PC-3 (cell line): ENCODE measurements around the gene ATP6V1G3. TPM values are rescaled to one million over a fixed set of nuclear protein-coding genes. Genes with fewer than 3 reads are reported as not detected.

Experiments
- ATAC-seq: fragments of 200-7000 bp; cut with Tn5 transposase; 2 replicates; pipeline ENCODE4 v1.9.1; 2020; ENCODE audit warnings: mild to moderate bottlenecking, moderate library complexity
- BruUV-seq: library from RNA; stranded (reverse); fragments of 400-500 nt; replicated peaks from 2 replicates; lab custom pipeline; 2021; lab: Mats Ljungman, UMichigan
- CTCF ChIA-PET: fragments of 300-600 bp; sonication (Branson Sonifier 250); formaldehyde crosslinking; loops from one replicate; lab custom pipeline; 2022; ENCODE audit warnings: antibody characterized with exemption; lab: Charles Lee
- POLR2A ChIA-PET: fragments of 300-600 bp; sonication (Branson Sonifier 250); formaldehyde crosslinking; loops from one replicate; lab custom pipeline; 2022; ENCODE audit warnings: antibody characterized with exemption; ENCODE audit not compliant: unreplicated experiment; lab: Charles Lee
- DNase-seq: peaks from one replicate; pipeline ENCODE4 v3.0.0-alpha.2; 2015
- H2AFZ ChIP-seq: fragments of 300-600 bp; sonication (generic); 2 replicates; pipeline ENCODE4 v1.6.0; 2016; ENCODE audit warnings: antibody characterized with exemption, low read length
- H3F3A ChIP-seq: fragments of 300-600 bp; sonication (generic); one replicate; pipeline ENCODE4 v1.6.0; 2017; ENCODE audit warnings: antibody characterized with exemption, low read length, control low read depth, mild to moderate bottlenecking; ENCODE audit not compliant: unreplicated experiment
- H3K27ac ChIP-seq: fragments of 300-600 bp; sonication (generic); 2 replicates; pipeline ENCODE4 v1.5.1; 2016; ENCODE audit warnings: mild to moderate bottlenecking, low read length
- H3K27me3 ChIP-seq: fragments of 300-600 bp; sonication (generic); 2 replicates; pipeline ENCODE4 v1.6.1; 2016; ENCODE audit warnings: low read length, mixed read lengths
- H3K36me3 ChIP-seq: fragments of 300-600 bp; sonication (generic); 2 replicates; pipeline ENCODE4 v1.6.1; 2016; ENCODE audit warnings: low read depth, mixed run types, low read length, mixed read lengths
- H3K4me1 ChIP-seq: fragments of 300-600 bp; sonication (generic); 2 replicates; pipeline ENCODE4 v1.5.1; 2016; ENCODE audit warnings: low read length; ENCODE audit not compliant: insufficient read depth
- H3K4me2 ChIP-seq: fragments of 300-600 bp; sonication (generic); 2 replicates; pipeline ENCODE4 v1.6.0; 2016; ENCODE audit warnings: low read length
- H3K4me3 ChIP-seq: fragments of 300-600 bp; sonication (generic); 2 replicates; pipeline ENCODE4 v1.5.1; 2016; ENCODE audit warnings: mild to moderate bottlenecking, low read length, mixed read lengths
- H3K79me2 ChIP-seq: fragments of 300-600 bp; sonication (generic); 2 replicates; pipeline ENCODE4 v1.6.1; 2017; ENCODE audit warnings: low read length, mixed read lengths
- H3K9ac ChIP-seq: fragments of 300-600 bp; sonication (generic); 2 replicates; pipeline ENCODE4 v1.6.0; 2016; ENCODE audit warnings: mild to moderate bottlenecking, low read length
- H3K9me2 ChIP-seq: fragments of 300-600 bp; sonication (generic); replicated peaks from 2 replicates; pipeline ENCODE4 v1.6.1; 2016; ENCODE audit warnings: mixed run types, low read length, mixed read lengths
- H3K9me3 ChIP-seq: fragments of 300-600 bp; sonication (generic); 2 replicates; pipeline ENCODE4 v1.6.1; 2016; ENCODE audit warnings: low read length, mixed read lengths
- H4K20me1 ChIP-seq: fragments of 300-600 bp; sonication (generic); 2 replicates; pipeline ENCODE4 v1.6.1; 2016; ENCODE audit warnings: low read length, mixed read lengths
- CTCF ChIP-seq: fragments of 300-600 bp; sonication (generic); conservative IDR thresholded peaks from 2 replicates; pipeline ENCODE4 v1.5.1; 2017; ENCODE audit warnings: antibody characterized with exemption, low read depth, mild to moderate bottlenecking, low read length
- EZH2 ChIP-seq: fragments of 300-600 bp; sonication (generic); IDR thresholded peaks from one replicate; pipeline ENCODE4 v1.6.1; 2017; ENCODE audit warnings: antibody characterized with exemption, mild to moderate bottlenecking, low read length; ENCODE audit not compliant: unreplicated experiment
- EZH2phosphoT487 ChIP-seq: fragments of 300-600 bp; sonication (generic); IDR thresholded peaks from 2 replicates; pipeline ENCODE4 v1.6.1; 2018; ENCODE audit warnings: mild to moderate bottlenecking, antibody characterized with exemption, low read length, borderline replicate concordance
- intact Hi-C: fragments of 100-400 bp; cut with micrococcal nuclease; formaldehyde crosslinking; loops from 2 replicates; pipeline ENCODE4 v1.9.0; 2023
- total RNA-seq: library from RNA; depleted of rRNA; stranded (reverse); fragments of >200 nt; gene quantifications from 2 replicates; pipeline ENCODE4 v1.2.3, GENCODE V29; 2014

The ATP6V1G3 gene
- total RNA-seq, 1 experiment from 2014 or later, result not detected

- H3K27ac ChIP-seq, result no peak overlapping the region
- no TSS peak for BruUV-seq
- no peaks in the 10 kb centered on the region for H3K79me2 ChIP-seq
- no peaks in the 10 kb centered on the region for H3F3A ChIP-seq
- no peak overlapping the region for H3K4me2 ChIP-seq
- H3K27me3 ChIP-seq, result no peaks in the 10 kb centered on the region
- intact Hi-C loops, result no loop called here
- POLR2A ChIA-PET, result interaction anchor here (0.6 kb wide), 1 partner anchor 465 kb away, joined by 4 read pairs; no protein-coding TSS in a partner anchor
- H3K9me3 ChIP-seq, result no peaks in the 10 kb centered on the region
- no peak overlapping the region for H3K9ac ChIP-seq
- no peak for DNase-seq
- H3K4me1 ChIP-seq, result no peaks in the 10 kb centered on the region
- H3K9me2 ChIP-seq, result no peaks in the 10 kb centered on the region
- H4K20me1 ChIP-seq, result no peaks in the 10 kb centered on the region
- no peaks in the 10 kb centered on the region for H3K36me3 ChIP-seq
- H3K4me3 ChIP-seq, result no peak overlapping the region
- no peak overlapping the region for H2AFZ ChIP-seq
- CTCF ChIA-PET, result no interaction called here
- TF ChIP-seq CTCF (no peak), EZH2phosphoT487 (no peak), EZH2 (no peak)
- no peak for ATAC-seq
Measured at GRCh38 chr1:198550941-198551524, 10.6 kb upstream of the ATP6V1G3 start.

GRCh38 chr1:198549866-198550265, 9.4 kb upstream of the ATP6V1G3 start:
- no peaks in the 10 kb centered on the region for H3K36me3 ChIP-seq
- no peak for TF ChIP-seq CTCF
- no peak for TF ChIP-seq EZH2phosphoT487
- TF ChIP-seq EZH2, result no peak
- H3K9me2 ChIP-seq, result no peaks in the 10 kb centered on the region
- H3K9ac ChIP-seq, result no peak overlapping the region
- DNase-seq (no peak), ATAC-seq (no peak)
- H3K9me3 ChIP-seq, result no peaks in the 10 kb centered on the region
- intact Hi-C loops, result no loop called here
- no peak overlapping the region for H3K4me2 ChIP-seq
- ChIA-PET CTCF (no interaction called here), POLR2A (no interaction called here)
- no peak overlapping the region for H3K4me3 ChIP-seq
- no peaks in the 10 kb centered on the region for H3K27me3 ChIP-seq
- no peak overlapping the region for H3K27ac ChIP-seq
- H4K20me1 ChIP-seq, result no peaks in the 10 kb centered on the region
- H3F3A ChIP-seq, result no peaks in the 10 kb centered on the region
- no peaks in the 10 kb centered on the region for H3K4me1 ChIP-seq
- H3K79me2 ChIP-seq, result no peaks in the 10 kb centered on the region
- BruUV-seq, result no TSS peak
- no peak overlapping the region for H2AFZ ChIP-seq

DNA sequence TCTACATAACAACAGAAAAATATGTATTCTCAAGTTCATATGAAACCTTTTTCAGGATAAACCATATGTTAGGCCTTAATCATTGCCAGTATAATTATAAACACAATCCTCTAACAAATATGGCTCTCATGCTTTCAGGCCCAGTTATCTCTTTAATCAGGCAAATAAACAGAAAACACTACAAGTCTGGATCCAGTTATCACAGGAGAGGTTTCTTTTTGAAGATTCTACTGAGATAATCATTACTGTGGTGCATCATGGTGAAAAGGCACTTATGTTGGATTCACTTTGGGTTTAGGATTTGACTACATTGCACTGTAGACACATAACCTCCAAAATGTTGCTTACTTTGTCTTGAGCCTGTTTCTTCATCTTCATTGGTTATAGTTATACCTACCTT, 8.4 kb upstream of the ATP6V1G3 start:
- Histone ChIP-seq H4K20me1 (no peaks in the 10 kb centered on the region), H3K9ac (no peak overlapping the region), H3K36me3 (no peaks in the 10 kb centered on the region), H3K79me2 (no peaks in the 10 kb centered on the region), H3F3A (no peaks in the 10 kb centered on the region), H3K9me3 (no peaks in the 10 kb centered on the region), H3K27ac (no peak overlapping the region), H3K9me2 (no peaks in the 10 kb centered on the region), H3K27me3 (no peaks in the 10 kb centered on the region), H3K4me2 (no peak overlapping the region), H3K4me1 (no peaks in the 10 kb centered on the region), H3K4me3 (no peak overlapping the region), H2AFZ (no peak overlapping the region)
- ATAC-seq (no peak), DNase-seq (no peak)
- CTCF ChIA-PET, result no interaction called here
- intact Hi-C loops, result no loop called here
- no TSS peak for BruUV-seq
- POLR2A ChIA-PET, result no interaction called here
- TF ChIP-seq CTCF (no peak), EZH2phosphoT487 (no peak), EZH2 (no peak)
